ENCODE measurements around the gene RBM33.

DNA sequence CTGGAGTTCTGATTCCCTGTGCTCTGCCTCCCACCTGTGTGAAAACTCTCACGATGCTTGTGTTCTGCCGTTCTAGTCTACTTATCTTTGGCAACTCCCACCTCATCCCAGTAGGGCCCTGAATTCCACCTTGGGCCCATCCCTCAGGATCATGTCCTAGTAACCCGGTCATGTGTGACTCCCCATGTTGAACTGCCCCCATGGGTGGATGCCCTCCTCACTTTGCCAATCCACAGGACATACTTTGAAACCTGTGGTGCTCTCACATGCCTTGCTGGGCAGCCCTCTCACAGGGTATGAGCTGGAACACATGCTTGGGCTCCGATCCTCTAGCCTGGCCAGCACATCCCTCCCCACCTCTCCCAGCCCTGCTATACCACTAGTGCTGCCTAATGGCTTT is 3.8 kb upstream of the RBM33 start:
- TF ChIP-seq EZH2 (IDR thresholded peaks at IDR 0.05; ENCODE audit: low read length): no peak
- TF ChIP-seq, protein P1, sequence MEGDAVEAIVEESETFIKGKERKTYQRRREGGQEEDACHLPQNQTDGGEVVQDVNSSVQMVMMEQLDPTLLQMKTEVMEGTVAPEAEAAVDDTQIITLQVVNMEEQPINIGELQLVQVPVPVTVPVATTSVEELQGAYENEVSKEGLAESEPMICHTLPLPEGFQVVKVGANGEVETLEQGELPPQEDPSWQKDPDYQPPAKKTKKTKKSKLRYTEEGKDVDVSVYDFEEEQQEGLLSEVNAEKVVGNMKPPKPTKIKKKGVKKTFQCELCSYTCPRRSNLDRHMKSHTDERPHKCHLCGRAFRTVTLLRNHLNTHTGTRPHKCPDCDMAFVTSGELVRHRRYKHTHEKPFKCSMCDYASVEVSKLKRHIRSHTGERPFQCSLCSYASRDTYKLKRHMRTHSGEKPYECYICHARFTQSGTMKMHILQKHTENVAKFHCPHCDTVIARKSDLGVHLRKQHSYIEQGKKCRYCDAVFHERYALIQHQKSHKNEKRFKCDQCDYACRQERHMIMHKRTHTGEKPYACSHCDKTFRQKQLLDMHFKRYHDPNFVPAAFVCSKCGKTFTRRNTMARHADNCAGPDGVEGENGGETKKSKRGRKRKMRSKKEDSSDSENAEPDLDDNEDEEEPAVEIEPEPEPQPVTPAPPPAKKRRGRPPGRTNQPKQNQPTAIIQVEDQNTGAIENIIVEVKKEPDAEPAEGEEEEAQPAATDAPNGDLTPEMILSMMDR (optimal IDR thresholded peaks at IDR 0.05 in 1 of 3, IDR thresholded peaks at IDR 0.05 in 1 of 3, conservative IDR thresholded peaks at IDR 0.05 in 1 of 3; ENCODE audit: extremely low read depth in 1 of 3, insufficient read depth in 2 of 3, low read length in 3 of 3): no peak
